GM20431 (cell line): ENCODE data around the gene AGK.

Experiments used
- in situ Hi-C: fragments of 300-500 bp; cut with MseI, MboI; formaldehyde crosslinking; loops from one replicate; pipeline ENCODE4 v1.15.0; 2020; ENCODE audit warnings: low sequenced_read_pairs; ENCODE audit not compliant: unreplicated experiment

AGK gene, protein sequence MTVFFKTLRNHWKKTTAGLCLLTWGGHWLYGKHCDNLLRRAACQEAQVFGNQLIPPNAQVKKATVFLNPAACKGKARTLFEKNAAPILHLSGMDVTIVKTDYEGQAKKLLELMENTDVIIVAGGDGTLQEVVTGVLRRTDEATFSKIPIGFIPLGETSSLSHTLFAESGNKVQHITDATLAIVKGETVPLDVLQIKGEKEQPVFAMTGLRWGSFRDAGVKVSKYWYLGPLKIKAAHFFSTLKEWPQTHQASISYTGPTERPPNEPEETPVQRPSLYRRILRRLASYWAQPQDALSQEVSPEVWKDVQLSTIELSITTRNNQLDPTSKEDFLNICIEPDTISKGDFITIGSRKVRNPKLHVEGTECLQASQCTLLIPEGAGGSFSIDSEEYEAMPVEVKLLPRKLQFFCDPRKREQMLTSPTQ

DNA sequence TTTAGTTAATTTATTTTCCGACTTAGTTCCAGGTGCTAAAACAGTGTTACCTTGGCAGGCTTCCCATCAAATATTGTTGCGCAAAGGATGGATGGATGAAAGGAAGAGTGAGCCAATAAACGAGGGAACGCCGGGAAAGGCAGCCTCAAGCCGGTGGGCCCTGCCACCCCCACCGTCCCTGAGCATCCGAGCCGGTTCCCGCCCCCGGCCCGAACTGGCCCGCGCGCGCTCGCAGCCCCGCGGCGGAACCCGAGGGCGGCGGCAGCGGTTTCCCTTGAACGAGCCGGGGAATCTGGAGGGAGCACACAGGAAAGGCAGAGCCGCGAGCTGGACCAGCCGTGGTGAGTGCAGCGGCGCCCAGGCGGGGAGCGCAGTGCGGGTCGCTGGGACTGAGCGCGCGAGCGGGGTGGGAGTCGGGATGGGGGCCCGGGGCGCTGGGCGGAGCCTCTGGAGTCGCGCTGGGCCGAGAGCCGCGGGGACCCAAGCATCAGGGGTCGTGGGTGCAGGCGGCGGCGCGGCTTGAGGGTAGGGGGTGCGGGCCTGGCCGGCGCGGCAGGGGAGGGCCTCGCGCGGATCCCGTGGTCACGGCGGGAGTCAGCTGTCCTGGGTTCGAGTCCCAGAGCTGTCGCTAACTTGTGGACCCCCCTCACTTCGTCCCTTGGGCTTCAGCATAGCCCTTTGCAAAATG lies at the start of gene AGK:
Gene AGK, plus strand, starts transcription at position 317 of the 688 bp plus-strand sequence. CDS start 4,057 bp downstream, outside the sequence.
- in situ Hi-C loops, result no loop called here

DNA sequence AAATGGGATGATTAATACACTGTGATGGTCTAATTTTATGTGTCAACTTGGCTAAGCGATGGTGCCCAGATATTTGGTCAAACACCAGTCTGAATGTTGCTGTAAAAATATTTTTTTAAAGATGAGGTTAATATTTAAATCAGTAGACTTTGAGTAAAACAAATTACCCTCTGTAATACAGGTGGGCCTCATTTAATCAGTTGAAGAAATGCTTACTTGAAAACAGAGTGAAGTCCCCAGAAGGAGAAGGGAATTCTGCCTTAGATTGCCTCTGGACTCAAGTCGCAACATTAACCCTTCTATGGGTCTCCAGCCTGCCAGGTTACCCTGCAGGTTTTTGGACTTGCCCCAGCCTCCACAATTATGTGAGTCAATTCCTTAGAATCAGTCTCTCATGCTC lies 49.8 kb upstream of the AGK start:
- in situ Hi-C loops, result no loop called here

DNA sequence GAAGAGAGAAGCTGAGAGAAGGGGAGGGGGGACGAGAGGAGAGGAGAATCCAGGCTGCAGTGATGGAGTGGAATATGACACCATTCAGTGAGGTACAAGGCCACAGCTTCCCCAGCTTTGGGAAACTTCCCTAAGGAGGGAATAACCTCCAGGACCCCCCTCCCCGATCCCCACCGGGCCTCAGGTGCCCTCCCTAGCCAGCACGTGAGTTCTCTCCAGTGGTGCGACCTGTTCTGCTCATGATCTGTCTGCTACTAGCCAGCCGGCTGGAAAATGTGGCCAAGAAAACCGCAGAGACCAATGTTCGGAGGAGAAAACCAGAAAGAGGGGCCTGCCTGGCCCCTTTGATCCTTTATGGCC lies 39.9 kb upstream of the AGK start:
- in situ Hi-C loops, result no loop called here

DNA sequence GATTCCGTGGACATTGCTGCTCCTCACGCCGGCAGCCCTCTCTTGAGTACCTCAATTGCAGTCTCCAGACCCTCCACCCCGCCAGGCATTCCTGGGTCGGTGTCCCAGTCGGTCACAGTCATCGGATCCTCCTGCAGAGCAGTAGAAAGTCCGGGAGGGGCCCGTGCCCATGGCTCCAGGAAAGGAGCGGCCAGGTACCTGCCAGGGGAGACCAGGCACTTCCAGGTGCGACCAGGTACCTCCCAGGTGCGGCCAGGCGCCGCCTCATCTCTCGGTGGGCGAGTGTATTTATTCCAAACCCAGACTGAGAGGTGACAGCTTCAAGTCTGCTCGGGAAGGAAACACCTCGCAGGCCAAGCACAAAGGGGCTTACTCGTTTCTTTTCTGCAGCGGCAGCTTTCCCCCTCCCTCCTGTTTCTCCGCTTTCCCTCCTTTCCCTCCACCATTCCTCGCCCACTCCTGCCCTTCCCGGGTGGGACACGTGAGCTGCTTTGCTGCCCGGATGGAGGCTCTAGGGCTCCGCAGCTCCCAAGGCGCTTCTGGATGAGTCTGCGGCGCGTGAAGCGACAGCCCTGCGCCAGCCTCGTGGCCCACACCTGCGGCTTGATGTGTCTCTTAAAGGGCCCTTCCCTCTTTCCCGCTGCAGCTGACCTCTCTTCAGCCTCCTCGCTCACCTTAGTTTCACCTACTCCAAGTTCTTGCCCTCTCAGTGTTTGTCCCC lies 39.4 kb upstream of the AGK start:
- in situ Hi-C loops, result no loop called here

DNA sequence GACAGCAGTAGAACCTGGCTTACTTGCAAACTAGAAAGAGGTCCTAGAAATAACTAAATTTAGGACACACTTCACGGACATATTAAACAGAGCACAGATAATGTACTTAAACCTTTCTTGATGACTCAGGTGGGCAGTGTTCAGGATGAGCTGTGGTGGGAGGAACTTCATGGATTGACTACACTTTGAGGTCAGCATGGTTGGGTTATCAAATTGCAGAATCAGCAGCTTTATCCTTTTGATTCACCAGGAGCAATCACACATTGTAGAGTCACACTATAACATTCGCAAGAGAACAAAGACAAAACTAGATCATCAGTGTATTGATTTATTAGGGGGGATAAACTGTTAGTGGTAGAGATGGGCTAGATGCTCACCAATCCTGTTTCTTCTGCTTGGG lies 38.6 kb upstream of the AGK start:
- in situ Hi-C loops, result no loop called here

DNA sequence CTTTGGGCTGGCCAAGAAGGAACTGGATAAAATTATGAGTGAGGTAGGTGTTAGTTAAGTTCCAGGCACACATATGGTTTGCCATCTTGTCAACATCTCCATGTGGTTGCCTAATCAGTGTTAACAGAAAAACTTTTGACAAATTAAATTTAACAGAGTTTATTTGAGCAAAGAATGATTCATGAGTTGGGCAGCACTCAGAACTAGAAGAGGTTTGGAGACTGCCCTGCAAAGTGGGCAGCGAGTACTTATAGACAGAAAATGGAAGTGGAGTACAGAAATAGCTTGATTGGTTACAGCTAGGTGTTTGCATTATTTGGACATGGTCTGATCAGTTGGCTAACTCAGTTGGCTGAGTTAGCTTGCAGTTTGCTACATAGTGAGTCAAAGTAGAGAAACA lies 37.5 kb upstream of the AGK start:
- in situ Hi-C loops, result no loop called here

DNA sequence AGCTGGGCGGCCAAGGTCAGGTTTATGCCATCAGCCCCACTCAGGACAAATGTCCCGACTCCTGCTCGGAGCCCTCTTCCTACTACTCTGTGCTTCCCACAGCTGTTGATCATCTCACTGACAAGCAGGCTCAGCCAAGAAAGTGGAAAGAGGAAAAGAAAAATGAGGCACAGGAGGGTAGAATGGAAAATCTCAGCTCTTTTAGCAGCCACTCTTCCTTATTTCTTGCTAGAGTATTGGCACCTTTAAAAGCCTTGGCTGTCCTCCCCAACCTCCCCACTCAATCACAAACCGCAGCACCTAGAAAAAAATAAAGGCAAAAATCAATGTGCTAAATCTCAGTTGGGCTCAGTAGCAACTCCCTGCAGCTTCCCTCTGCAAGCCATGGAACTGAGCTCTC lies 35.3 kb upstream of the AGK start:
- in situ Hi-C loops, result no loop called here

DNA sequence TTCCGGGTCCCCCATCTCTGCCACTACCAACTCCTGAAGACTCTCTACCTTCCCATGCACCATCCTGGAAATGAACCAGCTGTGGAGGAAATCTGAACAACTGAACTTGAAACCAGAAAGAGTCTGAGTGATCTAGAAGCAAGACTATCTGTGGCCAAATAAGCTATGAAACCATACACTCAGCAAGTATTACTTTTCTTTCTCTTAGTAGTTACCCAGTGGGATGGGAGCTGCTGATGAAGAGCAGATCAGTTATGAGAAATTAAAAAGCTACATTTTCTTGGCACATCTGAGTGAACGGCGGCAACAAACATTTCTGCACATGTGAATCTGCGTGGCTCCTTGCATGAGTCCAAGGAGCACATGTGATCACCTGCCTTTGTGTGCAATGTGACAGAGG lies 31.6 kb upstream of the AGK start:
- in situ Hi-C loops, result no loop called here

DNA sequence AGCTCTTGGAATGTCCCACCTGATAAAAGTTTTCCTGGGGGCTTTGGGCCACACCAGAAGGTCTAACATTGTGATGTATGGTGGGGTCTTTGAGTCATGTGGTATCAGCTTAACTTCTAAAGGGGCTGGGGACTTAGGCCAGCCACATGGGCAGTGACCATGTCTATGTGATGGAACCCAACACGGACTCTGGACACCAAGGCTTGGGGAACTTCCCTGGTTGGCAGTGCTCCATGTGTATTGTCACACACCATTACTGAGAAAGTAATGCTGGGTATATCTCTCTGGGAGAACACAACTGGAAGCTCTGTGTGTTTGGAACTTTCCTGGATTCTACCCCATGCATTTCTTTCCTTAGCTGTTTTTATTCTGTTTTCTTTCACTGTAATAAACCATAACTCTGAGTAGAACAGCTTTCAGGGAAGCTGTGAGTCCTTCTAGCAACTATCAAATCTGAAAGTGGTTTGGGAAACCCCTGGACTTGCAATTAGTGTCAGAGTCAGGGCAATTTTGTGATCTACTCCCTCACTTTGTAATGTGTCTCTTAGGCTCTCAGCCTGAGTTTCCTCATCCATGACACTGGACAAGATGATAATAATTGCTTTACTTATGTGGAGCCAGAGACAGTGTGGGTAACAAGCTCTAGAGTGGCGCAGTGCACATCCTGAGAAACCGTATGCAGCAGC lies 28.4 kb upstream of the AGK start:
- in situ Hi-C loops, result no loop called here

DNA sequence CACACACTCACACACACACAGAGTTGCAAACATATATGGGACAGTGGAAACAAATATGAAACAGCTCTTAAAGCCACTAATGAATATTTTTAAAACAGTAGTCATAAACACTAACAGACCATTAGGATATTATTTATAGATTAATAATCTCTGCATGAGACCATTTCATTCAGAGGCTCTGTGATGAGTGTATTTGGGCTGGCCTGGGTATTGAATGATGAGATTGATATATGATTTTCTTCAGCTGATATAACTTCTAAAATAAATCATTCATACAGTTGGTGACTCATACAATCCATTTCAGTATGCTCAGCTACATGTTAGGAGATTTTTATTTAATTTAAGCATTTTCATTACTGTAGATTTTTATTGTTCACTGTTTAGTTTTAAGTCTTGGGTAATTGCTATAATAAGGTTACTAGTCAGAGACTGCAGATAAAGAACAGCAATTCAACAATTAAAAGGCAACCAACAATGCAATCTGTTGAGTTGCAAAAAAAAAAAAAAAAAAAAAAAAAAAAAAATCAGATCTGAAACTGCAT lies 25.2 kb upstream of the AGK start:
- in situ Hi-C loops, result no loop called here

DNA sequence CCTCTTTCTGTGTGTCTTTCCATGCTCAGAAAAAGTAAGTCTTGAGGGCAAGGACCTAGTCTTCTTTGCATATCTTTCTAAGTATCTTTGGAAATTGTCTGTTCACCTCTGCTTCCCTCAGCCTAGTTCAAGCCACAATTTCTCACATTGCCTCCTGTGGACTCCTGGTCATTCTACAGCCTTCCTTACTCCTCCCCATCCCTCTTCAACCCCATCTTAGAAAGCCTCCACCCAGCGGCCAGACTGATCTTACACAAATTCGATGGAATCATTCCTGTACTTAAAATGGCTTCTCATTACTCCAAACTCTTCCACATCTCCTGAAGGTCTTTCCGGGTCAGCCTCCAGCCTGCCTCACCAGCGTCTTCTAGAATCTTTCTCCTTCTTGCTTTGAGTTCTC lies 24.1 kb upstream of the AGK start:
- in situ Hi-C loops, result no loop called here

DNA sequence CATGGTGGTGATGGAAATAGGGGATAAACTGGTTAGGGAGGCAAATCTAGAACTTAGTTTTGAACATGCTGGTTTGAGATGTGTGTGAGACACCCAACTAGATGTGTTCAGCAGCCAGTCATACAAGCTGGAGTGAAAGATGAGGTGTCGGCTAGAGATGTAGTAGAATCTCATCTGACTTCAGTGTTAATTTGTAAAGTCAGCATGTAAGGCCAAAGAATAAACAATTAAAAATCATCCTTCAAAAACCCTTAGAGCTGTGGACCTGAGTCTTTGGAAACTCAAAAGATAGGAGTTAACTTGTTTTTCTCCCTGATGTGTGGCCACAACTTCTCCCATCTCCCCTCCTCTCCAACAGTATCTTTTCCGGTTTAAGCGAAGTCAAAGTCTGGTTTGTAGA lies 22.8 kb upstream of the AGK start:
- in situ Hi-C loops, result no loop called here

DNA sequence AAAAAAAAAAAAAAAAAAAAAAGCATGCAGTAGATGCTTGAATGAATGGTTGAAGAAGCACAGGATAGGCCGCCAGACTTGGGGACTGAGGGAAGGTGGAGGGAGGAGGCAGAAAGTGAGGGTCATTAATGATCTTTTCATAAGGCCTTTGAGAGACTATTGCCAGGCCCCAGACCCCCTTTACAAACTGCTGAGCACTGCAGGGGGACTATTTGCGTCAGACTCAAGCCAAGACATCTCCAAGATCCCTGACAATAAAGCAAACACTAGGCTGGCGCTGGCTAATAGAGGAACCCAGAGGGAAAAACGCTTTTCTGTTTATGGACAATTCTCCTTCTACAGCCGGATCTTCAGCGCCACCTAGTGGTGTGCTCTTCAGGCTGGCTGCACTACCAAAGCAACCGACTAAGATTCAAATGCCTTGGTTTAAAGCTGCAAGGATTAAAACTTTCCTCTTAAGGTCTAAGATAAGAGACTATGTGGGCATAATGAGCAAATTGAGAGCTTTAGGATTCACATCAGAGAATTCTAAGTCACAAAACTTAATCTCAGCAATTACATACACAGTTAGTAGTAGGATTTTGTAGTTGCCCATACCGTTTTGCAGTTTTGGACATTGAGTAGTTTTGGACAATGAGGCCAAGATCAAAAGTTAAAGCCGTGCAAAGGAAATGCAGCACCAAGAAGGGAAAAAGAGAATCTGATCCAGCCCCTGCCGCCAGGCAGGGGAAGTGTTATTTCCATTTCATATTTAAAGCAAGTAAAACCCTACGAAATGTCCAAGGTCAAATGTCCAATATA lies 17.9 kb upstream of the AGK start:
- in situ Hi-C loops, result no loop called here

DNA sequence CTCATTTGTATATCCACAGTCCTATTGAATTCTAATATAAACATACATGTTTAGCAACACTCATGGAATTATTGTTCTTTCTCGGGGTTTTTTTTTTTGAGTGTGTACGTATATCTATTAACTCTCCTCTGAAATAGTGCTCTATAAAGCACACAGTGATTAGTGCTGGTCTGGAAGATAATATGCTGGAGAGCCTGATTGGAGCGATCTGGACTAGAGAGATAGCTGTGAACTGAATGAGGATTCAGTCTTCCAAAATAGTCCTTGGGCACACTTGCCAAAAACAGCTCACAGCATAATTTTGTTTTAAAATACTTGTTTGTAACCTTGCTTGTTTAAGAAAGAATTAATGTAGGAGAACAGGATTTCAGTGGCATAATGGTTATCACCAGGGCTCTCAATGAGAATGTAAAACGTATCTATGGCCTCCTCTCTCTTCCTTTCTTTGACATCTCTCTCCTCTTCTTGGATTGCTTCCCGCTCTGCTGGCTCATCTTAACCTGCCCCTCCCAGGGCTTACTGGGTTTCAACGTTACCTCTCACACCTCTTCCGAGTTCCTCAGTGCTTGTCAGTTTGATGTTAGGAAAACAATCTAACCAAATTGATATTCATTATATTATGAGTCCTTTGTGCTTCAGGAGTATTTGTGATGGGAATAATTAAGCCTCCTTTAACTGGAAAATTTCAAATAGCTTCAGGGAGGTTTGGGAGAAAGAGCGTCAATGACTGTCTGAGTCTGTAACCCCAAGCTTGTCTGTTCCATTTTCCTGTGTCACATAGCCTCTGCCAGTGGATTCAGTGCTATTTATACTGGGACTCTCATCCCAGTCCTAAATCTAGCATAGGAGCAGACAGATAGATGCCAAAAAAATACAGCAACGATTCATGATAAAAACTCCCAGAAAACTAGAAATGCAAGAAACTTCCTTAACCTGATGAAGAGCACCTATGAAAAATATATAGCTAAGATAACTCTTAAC lies 16.2 kb upstream of the AGK start:
- in situ Hi-C loops, result no loop called here

DNA sequence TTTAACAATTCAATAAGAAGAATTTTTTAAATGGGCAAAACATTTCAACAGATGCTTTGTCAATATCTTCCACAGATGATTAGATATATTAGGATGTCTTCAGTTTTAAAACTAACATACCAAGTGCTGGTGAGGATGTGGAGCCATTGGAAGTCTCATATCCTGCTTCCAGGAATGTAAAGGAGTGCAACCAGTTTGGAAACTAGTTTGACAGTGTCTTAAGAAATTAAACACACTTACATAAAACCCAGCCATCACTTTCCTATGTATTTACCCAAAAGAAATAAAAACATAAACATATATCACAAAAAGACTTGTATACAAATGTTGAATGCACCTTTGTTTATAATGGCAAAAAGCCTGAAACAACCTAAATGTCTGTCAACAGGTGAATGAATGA lies 13.3 kb upstream of the AGK start:
- in situ Hi-C loops, result no loop called here

DNA sequence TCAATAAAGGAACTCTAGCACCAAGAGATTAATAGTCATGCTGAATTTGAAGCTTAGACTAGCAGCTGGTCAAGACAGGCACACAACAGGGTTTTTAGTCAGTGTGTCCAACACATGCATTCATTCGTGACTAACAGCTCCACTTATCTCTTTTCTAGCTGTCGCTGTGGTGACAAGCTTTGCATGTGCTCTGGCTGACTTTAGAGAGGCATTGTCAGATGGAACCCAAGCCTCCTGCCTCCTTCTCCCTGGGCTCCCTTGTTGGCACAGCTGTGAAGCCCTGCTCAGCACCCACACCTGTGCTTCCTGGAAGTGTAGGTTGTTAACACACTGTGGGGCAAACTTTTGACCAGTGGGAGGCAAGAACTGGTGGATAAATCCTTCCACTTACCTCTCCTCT lies 9.8 kb upstream of the AGK start:
- in situ Hi-C loops, result no loop called here

DNA sequence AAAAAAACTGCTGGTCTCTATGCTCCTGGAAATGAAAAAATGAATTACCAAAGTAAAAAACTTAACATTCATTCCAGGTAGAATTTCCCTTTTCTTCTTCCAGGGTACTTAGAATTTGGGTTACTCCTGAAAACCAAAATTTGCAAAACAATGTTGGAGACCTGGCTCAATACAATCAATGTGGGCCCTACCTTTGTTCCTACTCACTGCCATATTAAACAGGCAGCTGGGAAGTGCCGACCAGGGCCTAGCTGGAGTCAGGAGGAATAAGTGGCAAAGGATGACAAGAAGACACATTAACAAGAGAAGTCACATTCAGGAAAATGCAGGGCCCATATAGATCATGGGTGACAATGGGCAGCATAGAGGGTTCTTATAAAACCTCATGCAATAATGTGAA lies 6.4 kb upstream of the AGK start:
- in situ Hi-C loops, result no loop called here

DNA sequence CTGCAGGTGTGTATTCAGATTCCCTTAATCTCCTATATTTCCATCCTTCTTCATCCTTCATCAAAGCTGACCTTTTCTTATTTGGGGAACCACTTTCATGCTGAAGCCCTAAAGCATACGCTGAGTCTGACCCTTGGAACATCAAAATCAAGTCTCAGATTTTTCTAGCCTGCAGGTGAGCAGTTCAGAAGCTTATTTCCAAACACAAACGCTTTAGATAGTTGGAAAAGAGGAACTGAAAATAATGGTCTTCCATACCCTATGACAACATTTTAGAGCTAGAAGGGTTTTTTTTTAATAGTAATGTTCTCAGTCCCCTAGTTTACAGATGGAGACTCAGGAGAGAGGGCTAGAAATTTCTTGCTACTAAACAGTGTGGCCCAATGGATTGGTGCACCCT lies 1.6 kb upstream of the AGK start:
- in situ Hi-C loops, result no loop called here
